ENCODE data around the gene OGFOD2. TPM values are rescaled to one million over a fixed set of nuclear protein-coding genes. Genes with fewer than 3 reads are reported as not detected.

Gene OGFOD2
- total RNA-seq, 2 experiments from 2014 or later, result 26.8 to 31.8 TPM

Other genes starting within 250 kb of the OGFOD2 start
- under 1 TPM; 0.54 to 0.68 TPM for gene HCAR1, start 244.4 kb upstream of the OGFOD2 start, total RNA-seq
- gene DENR, start 222.4 kb upstream of the OGFOD2 start, total RNA-seq, result 10 to 100 TPM; 77.7 to 86.4 TPM
- under 1 TPM; 0.44 to 0.49 TPM for gene CCDC62, start 200.7 kb upstream of the OGFOD2 start, total RNA-seq
- gene HIP1R, start 139.8 kb upstream of the OGFOD2 start, total RNA-seq, result 10 to 100 TPM; 24.2 to 24.8 TPM
- gene VPS37B, start 79.1 kb upstream of the OGFOD2 start, total RNA-seq, result 10 to 100 TPM; 27.0 to 28.2 TPM
- gene ABCB9, start 8.8 kb upstream of the OGFOD2 start, total RNA-seq, result 1 to 10 TPM; 3.6 TPM
- 100 to 1,000 TPM; 165 to 168 TPM for gene ARL6IP4, start 5.4 kb downstream of the OGFOD2 start, total RNA-seq
- 10 to 100 TPM; 13.1 to 13.2 TPM for gene PITPNM2, start 175.8 kb downstream of the OGFOD2 start, total RNA-seq